Mononuclear cell (primary cell): ENCODE results near the gene MED13L. TPM values are rescaled to one million over a fixed set of nuclear protein-coding genes. Genes with fewer than 3 reads are reported as not detected.
"Not testable (repeated sequence)": the region's sequence is repeated elsewhere in the genome, so short reads cannot be mapped to it uniquely, and the experiment has no call there.

Source experiments
- H3K27me3 ChIP-seq: 2 replicates; pipeline ENCODE4 v1.6.0; 2011; ENCODE audit warnings: low read length, control low read depth; ENCODE audit not compliant: insufficient read depth
- H3K4me1 ChIP-seq: 2 replicates; pipeline ENCODE4 v1.5.1; 2011; ENCODE audit warnings: mild to moderate bottlenecking, low read length, control low read depth; ENCODE audit not compliant: insufficient read depth
- H3K4me3 ChIP-seq: 2 replicates; pipeline ENCODE4 v1.5.1; 2011; ENCODE audit warnings: mild to moderate bottlenecking, low read length, moderate library complexity
- H3K9me3 ChIP-seq: 2 replicates; pipeline ENCODE4 v1.5.1; 2011; ENCODE audit warnings: low read depth, mild to moderate bottlenecking, control low read depth, low read length
- total RNA-seq: library from RNA; depleted of rRNA; stranded (reverse); fragments of >200 nt; gene quantifications from one replicate; pipeline ENCODE4 v1.2.3, GENCODE V29; 2012

MED13L gene
- total RNA-seq, 1 donor: 382 TPM

DNA sequence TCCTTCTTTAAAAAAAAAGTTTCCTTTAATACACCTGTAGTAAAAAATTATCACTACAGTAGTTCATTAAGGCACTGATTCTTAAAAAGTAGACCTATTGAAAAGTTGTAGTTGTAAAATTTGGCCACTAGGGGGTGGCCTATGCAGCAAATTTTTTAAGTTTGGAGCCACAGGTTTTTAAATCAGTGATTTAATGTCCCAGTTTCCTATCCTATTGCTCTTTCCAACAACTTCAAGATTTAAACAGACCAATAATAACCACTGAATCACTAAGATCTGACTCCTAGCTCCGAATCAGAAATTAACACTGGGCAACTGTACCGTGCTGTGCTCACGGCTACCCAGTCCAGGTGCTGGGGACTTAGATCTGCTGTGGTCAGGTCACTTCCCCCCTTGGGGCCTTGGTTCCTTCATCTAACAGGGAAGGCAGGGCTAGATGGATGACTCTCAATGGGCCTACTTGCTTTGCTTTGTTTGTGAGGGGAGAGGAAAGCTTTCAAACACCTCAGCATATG, 279.3 kb downstream of the MED13L start:
- Histone ChIP-seq H3K4me3 (no peak overlapping the region), H3K9me3 (no peaks in the 10 kb centered on the region), H3K4me1 (peaks cover 3% of the 10 kb centered on the region), H3K27me3 (no peaks in the 10 kb centered on the region)

DNA sequence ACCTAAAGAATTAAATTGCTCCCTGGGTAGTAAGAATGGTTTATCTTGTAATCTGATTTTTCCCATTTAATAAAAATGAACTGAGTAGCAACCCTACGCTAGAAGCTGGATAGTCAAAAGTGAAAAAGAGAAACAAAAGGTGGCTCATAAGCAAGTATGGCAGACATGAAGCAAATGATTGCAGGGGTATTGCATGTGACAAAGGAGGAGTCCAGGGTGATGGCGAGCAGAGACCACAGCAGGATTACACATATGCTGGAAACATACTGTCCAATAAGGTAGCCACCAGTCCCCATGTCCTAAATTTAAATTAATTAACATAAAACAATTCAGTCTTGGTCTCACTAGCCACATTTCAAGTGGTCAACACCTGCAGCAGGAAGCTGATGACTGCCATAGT, 283.8 kb downstream of the MED13L start:
- Histone ChIP-seq H3K4me1 (peaks cover 16% of the 10 kb centered on the region), H3K27me3 (no peaks in the 10 kb centered on the region), H3K9me3 (no peaks in the 10 kb centered on the region), H3K4me3 (no peak overlapping the region)

DNA sequence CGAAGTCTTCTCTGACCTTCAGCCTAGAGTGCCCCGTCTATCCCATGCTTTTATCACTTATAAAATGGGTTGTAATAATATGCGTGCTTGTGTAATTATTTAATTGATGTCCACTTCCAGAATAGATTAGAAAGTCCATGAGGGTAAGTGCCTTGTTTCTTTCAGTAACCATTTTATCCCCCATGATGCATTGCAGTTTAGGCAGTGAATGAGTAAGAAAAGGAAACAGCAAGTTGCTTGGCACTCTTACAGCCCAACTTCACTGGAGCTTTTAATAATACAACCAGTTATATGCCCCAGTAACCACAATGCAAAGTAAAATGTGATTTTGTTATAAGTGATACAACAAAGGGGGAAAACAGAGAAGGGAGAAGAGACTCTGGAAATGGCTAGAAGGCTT, 287.3 kb downstream of the MED13L start:
- H3K4me3 ChIP-seq: no peak overlapping the region
- peaks cover 15% of the 10 kb centered on the region for H3K4me1 ChIP-seq
- no peaks in the 10 kb centered on the region for H3K9me3 ChIP-seq
- H3K27me3 ChIP-seq: no peaks in the 10 kb centered on the region

GRCh38 chr12:115988625-115989563, 288.6 kb downstream of the MED13L start:
- Histone ChIP-seq H3K4me3 (no peak overlapping the region), H3K4me1 (peaks cover 15% of the 10 kb centered on the region), H3K27me3 (no peaks in the 10 kb centered on the region), H3K9me3 (no peaks in the 10 kb centered on the region)

DNA sequence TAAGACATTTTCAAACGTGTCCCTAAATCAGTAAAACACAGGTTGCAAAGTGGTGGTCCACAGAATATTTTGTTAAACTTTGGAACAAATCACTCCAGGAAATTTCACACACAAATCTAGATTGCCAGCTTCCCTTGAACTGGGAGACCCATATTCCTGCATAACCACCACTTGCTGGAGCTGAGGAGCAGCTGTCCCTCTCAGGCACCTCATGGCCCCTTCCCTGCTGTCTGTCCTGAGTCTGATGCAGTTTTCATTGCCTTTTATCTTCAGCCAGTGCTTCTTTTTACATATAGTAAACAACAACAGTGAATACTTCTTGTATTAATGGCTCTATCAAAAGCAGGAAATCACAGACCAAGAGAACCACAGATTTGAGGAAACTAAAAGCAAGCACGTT, 289.3 kb downstream of the MED13L start:
- Histone ChIP-seq H3K9me3 (no peaks in the 10 kb centered on the region), H3K27me3 (no peaks in the 10 kb centered on the region), H3K4me1 (peaks cover 15% of the 10 kb centered on the region), H3K4me3 (no peak overlapping the region)

DNA sequence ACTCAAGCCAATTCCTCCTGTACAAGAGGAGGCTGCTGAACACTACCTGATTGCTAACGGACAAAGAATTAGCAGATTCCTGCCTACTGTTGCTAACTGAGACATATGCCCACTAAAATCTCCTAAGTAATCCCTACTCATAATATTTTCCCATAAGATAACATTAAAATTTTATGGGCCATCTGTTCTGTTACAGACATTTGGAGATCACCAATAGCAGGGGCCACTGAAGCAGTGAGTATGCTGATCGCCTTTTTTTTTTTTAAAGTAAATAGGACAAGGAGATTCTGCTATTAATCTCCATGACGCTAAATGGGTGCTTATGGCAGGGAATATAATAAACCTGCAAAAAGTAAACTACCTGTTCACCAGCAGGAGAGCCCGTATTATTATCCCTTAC, 292.9 kb downstream of the MED13L start:
- Histone ChIP-seq H3K4me1 (peaks cover 11% of the 10 kb centered on the region), H3K4me3 (no peak overlapping the region), H3K9me3 (no peaks in the 10 kb centered on the region), H3K27me3 (no peaks in the 10 kb centered on the region)

- no peaks in the 10 kb centered on the region for H3K9me3 ChIP-seq
- H3K27me3 ChIP-seq: no peaks in the 10 kb centered on the region
- no peaks in the 10 kb centered on the region for H3K4me1 ChIP-seq
- no peak overlapping the region for H3K4me3 ChIP-seq
These were observed 294.2 kb downstream of the MED13L start for GRCh38 chr12:115983226-115983798.

DNA sequence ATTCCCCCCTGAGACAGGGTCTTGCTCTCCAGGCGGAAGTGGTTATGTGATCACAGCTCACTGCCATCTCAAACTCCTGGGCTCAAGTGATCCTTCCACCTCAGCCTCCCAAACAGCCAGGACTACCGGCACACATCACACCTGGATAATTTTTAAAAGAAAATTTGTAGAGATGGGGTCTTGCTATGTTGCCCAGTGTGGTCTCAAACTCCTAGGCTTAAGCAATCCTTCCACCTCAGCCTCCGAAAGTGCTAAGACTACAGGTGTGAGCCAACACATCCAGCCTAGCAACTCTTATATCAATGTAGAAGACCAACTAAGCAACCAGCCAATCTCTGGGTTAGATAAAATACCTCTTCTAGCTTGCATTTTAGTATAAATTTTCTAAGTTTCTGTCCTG, 297.2 kb downstream of the MED13L start:
- no peaks in the 10 kb centered on the region for H3K9me3 ChIP-seq
- H3K4me3 ChIP-seq: no peak overlapping the region
- H3K27me3 ChIP-seq: no peaks in the 10 kb centered on the region
- H3K4me1 ChIP-seq: no peaks in the 10 kb centered on the region

DNA sequence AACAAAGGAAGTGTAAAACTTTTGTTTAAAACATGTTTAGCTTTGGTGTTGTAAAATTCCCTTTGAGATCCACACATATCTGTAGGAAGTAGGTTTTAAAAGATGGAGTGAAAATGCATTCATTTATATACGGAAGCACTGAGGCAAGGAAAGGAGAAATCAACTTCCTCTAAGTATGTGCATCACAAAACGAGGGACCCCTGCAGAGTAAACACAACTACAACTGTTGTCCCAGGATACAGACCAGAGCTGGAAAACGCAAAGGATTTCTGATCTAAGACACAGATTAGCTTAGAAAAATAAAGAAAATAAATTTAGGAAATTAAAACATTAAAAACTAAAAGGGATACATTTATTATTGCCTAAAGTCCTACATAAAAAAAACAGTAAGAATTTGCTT, 297.6 kb downstream of the MED13L start:
- Histone ChIP-seq H3K27me3 (no peaks in the 10 kb centered on the region), H3K9me3 (no peaks in the 10 kb centered on the region), H3K4me3 (no peak overlapping the region), H3K4me1 (no peaks in the 10 kb centered on the region)

GRCh38 chr12:115979351-115979750, 298.1 kb downstream of the MED13L start:
- Histone ChIP-seq H3K4me3 (no peak overlapping the region), H3K4me1 (no peaks in the 10 kb centered on the region), H3K9me3 (no peaks in the 10 kb centered on the region), H3K27me3 (no peaks in the 10 kb centered on the region)

DNA sequence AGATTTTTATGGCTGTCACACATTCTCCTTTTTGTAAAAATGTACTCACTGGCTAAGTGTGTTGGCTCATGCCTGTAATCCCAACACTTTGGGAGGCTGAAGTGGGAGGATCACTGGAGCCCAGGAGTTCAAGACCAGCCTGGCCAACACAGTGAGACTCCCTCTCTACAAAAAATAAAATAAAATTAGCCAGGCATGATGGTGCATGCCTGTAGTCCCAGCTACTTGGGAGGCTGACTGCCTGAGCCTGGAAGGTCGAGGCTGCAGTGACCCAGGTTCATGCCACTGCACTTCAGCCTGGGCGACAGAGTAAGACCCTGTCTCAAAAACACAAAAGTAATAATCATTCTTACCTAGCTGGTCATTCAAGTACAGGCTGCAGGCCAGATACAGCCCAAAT, 300.7 kb downstream of the MED13L start:
- H3K4me3 ChIP-seq, H3K9me3 ChIP-seq, H3K27me3 ChIP-seq, H3K4me1 ChIP-seq: not testable (repeated sequence)

DNA sequence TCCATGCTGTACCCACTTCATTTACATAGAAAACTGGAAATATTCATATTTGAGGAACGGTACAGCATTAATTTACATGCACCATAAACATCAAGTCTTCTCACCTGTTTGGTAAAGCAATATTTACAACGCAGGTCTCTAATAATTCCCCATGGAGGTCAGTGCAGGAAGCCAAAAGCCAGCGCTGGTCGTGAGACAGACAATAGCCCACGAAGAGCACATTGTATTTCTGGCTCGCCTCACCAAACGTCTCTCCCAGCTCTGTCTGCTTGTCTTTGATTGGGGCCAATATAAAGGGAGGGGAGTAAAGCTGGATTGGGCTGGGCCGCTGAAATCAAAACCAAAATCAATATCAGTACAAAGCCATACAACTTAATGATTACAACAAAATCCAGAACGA, 302.1 kb downstream of the MED13L start:
- Histone ChIP-seq H3K4me1 (no peaks in the 10 kb centered on the region), H3K27me3 (no peaks in the 10 kb centered on the region), H3K9me3 (no peaks in the 10 kb centered on the region), H3K4me3 (no peak overlapping the region)

- Histone ChIP-seq H3K4me3 (no peak overlapping the region), H3K27me3 (no peaks in the 10 kb centered on the region), H3K9me3 (no peaks in the 10 kb centered on the region), H3K4me1 (no peaks in the 10 kb centered on the region)
These were observed 303.3 kb downstream of the MED13L start for GRCh38 chr12:115973968-115974724.

DNA sequence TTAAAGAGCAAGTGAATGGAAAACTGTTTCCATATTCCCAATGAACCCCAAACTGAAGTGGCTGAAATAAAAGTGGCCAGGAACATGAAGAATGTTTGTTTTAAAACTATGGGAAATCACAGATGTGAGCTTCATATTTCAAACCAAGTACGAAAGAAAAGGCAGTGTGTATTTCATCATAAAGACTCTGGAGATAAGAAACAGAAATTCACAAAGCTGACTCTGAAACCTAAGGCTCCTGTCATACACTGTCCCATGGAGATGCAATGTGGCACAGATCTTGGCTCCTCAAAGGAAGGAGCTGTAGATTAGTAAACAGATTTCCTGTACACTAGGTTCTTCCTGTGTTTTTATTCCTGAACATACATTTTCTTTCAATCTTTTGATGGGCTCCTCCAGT, 304.4 kb downstream of the MED13L start:
- H3K9me3 ChIP-seq: no peaks in the 10 kb centered on the region

DNA sequence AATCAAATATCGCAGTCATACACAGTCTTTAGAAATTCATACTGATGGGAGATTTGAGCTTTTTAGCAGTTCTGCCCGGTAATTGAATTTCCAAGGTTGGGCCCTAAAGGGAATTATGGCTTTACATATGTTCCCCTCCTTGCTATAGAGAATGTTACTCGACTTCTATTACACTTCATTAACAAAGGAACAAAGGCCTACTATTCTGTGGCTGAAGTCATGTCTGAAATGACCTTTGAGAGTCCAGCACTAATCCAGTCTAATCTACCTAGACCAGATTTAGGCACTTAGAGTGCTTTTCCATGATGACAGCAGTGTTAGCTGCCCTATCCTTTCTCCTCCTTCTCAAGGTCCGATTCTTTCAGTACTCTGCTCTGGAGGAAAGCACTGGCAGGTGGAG, 305.3 kb downstream of the MED13L start:
- H3K27me3 ChIP-seq: no peaks in the 10 kb centered on the region
- no peak overlapping the region for H3K4me3 ChIP-seq
- no peaks in the 10 kb centered on the region for H3K9me3 ChIP-seq
- H3K4me1 ChIP-seq: no peaks in the 10 kb centered on the region

More for the DNA sequence above, 304.4 kb downstream of the MED13L start:
- Histone ChIP-seq H3K4me1 (no peaks in the 10 kb centered on the region), H3K27me3 (no peaks in the 10 kb centered on the region), H3K4me3 (no peak overlapping the region)
